ENCODE data around the gene GSC2.

Gene GSC2

GRCh38 chr22:19118329-19118880 is 31.7 kb downstream of the GSC2 start:
- no peak for DNase-seq

- peak in 1 of 2 experiments; percentile 60 for DNase-seq
These were observed 33.0 kb downstream of the GSC2 start for GRCh38 chr22:19117111-19117512.

- no peak for DNase-seq
These were observed 34.5 kb downstream of the GSC2 start for GRCh38 chr22:19115628-19116027.

- no peak for DNase-seq
These were observed 35.0 kb downstream of the GSC2 start for GRCh38 chr22:19114984-19115552.

- no peak for DNase-seq
These were observed 36.7 kb downstream of the GSC2 start for GRCh38 chr22:19113429-19113828.

GRCh38 chr22:19111584-19111983 is 38.5 kb downstream of the GSC2 start:
- DNase-seq, result no peak

- no peak for DNase-seq
These were observed 39.0 kb downstream of the GSC2 start for GRCh38 chr22:19111140-19111539.

- DNase-seq, result no peak
These were observed 39.4 kb downstream of the GSC2 start for GRCh38 chr22:19110646-19111045.

GRCh38 chr22:19110064-19110458 is 40.0 kb downstream of the GSC2 start:
- DNase-seq, result no peak

- DNase-seq, result no peak
These were observed 40.7 kb downstream of the GSC2 start for GRCh38 chr22:19109198-19110063.

GRCh38 chr22:19108807-19109197 is 41.3 kb downstream of the GSC2 start:
- DNase-seq, result no peak

GRCh38 chr22:19107730-19108074 is 42.4 kb downstream of the GSC2 start:
- peak; percentile 83 to 84 for DNase-seq

GRCh38 chr22:19106886-19107729 is 43.0 kb downstream of the GSC2 start:
- DNase-seq, result no peak

- peak in 1 of 2 experiments; percentile 46 for DNase-seq
These were observed 44.0 kb downstream of the GSC2 start for GRCh38 chr22:19105867-19106802.

GRCh38 chr22:19105456-19105855 is 44.6 kb downstream of the GSC2 start:
- DNase-seq, result no peak

GRCh38 chr22:19103880-19104821 is 45.9 kb downstream of the GSC2 start:
- no peak for DNase-seq

- no peak for DNase-seq
These were observed 51.9 kb downstream of the GSC2 start for GRCh38 chr22:19098157-19098556.

- DNase-seq, result no peak
These were observed 52.6 kb downstream of the GSC2 start for GRCh38 chr22:19097518-19097917.

Measured in NCI-H526 (cell line).